H4 (cell line): Measurements from ENCODE around the gene CYP39A1. TPM values are rescaled to one million over a fixed set of nuclear protein-coding genes. Genes with fewer than 3 reads are reported as not detected.

Source experiments
- DNase-seq: peaks from one replicate; pipeline ENCODE4 v3.0.0-alpha.2; 2015; ENCODE audit warnings: low spot score
- total RNA-seq: library from RNA; depleted of rRNA; stranded (reverse); fragments of >200 nt; shearing (Covaris generic); gene quantifications from 2 replicates; pipeline ENCODE4 v1.2.3, GENCODE V29; 2014; rRNA removed

Gene CYP39A1, protein sequence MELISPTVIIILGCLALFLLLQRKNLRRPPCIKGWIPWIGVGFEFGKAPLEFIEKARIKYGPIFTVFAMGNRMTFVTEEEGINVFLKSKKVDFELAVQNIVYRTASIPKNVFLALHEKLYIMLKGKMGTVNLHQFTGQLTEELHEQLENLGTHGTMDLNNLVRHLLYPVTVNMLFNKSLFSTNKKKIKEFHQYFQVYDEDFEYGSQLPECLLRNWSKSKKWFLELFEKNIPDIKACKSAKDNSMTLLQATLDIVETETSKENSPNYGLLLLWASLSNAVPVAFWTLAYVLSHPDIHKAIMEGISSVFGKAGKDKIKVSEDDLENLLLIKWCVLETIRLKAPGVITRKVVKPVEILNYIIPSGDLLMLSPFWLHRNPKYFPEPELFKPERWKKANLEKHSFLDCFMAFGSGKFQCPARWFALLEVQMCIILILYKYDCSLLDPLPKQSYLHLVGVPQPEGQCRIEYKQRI
- 6.6 and 23.3 TPM in 2 replicates for total RNA-seq

DNA sequence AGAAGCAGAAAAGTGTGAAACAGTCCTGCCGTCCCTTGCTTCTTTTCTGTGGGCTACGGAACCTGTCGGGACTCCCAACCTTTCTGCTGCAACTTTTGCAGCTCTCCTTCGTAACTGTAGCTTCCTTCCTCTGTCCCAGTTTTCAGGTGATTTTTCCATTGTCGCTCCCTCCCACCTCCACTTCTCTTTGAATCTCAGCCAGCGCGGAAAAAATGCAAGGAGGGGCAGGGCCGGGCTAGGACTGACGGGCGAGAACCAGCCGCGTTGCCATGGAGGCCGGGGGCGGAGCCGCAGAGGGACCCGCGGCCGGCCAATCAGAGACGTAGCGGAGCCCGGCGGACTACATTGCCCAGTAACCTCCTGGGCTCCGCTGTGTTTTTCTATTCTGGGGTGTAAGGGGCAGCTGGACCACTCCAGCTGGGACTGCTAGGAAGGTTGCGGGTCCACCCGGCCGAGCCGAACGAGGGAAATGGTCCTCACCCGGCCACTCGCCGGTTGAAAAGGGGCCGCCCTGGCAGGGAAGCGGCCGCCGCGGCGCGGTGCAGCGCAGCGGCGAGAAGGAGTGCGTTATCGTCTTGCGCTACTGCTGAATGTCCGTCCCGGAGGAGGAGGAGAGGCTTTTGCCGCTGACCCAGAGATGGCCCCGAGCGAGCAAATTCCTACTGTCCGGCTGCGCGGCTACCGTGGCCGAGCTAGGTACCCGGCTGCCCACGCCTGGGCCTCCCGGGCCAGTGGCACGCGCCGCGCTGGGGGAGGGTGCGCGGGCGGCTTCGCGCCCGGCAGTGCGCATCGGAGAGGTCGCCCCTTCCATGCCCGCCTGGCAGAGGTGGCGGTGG is at the start of gene CYP39A1, which contains the start of gene SLC25A27:
Gene CYP39A1 (minus strand): TSS at position 216 of the 836 bp plus-strand sequence. CDS start 236 bp downstream, outside the sequence.
Gene SLC25A27 (plus strand): TSS at position 373 of the 836 bp plus-strand sequence. CDS start 218 bp downstream, at position 591.
- peak; percentile 92 for DNase-seq

DNA sequence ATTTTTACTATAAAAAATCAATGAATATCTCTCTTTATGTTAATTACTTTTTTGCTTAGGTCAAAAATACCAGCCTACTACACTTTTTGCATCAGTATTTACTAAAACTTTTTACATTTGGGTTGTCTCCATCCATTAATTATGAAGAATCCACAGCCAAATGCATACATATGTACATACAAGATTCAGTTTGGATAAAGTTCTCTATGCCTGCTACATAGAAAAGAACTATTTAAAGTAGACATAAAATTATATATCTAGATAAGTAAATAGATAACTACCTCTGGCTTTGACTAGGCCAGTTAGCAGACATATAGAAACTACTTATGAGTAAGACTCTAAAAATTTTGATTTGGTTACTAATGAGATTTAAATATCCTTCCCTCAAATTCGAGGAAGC is 47.4 kb upstream of the CYP39A1 start:
- no peak for DNase-seq

DNA sequence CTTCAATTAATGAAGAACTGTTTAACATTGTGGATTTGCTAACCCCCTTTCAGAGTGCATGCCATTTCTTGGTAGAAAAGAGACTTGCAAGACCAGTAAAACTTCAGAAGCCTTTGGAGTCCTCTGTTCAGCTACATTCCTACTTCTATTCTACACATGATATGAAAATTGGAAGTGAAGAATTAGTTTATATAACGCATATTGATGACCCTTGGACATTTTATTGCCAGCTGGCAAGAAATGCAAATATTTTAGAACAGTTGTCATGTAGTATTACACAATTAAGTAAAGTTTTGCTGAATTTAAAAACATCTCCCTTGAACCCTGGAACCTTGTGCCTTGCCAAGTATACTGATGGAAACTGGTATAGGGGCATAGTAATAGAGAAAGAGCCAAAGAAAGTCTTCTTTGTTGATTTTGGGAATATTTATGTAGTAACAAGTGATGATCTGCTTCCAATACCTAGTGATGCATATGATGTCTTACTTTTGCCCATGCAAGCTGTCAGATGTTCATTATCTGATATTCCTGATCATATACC is 38.4 kb upstream of the CYP39A1 start:
- no peak for DNase-seq

DNA sequence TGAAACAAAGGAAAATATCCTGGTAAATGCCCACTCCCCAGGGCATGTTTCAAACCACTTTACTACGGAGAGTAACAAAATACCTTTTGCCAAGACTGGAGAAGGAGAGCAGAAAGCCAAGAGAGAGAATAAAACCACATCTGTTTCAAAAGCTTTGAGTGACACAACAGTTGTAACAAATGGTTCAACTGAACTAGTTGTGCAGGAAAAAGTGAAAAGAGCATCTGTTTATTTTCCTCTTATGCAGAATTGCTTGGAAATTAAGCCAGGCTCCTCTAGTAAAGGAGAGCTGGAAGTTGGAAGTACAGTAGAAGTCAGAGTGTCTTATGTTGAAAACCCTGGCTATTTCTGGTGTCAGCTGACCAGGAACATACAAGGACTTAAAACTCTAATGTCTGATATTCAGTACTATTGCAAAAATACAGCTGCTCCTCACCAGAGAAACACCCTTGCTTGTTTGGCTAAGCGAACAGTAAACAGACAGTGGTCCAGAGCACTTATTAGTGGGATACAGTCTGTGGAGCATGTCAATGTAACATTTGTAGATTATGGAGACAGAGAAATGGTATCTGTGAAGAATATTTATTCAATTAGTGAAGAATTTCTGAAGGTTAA is 37.6 kb upstream of the CYP39A1 start:
- no peak for DNase-seq

DNA sequence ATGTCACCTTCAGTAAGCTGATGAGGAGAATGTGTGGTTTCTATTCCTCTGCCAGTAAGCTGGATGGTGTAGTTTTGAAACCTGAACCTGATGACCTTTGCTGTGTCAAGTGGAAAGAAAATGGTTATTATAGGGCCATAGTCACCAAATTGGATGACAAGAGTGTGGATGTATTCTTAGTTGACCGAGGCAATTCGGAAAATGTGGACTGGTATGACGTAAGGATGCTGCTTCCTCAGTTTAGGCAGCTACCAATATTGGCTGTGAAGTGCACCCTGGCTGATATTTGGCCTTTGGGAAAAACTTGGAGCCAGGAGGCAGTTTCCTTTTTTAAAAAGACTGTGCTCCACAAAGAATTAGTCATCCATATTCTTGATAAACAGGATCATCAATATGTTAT is 37.0 kb upstream of the CYP39A1 start:
- no peak for DNase-seq

DNA sequence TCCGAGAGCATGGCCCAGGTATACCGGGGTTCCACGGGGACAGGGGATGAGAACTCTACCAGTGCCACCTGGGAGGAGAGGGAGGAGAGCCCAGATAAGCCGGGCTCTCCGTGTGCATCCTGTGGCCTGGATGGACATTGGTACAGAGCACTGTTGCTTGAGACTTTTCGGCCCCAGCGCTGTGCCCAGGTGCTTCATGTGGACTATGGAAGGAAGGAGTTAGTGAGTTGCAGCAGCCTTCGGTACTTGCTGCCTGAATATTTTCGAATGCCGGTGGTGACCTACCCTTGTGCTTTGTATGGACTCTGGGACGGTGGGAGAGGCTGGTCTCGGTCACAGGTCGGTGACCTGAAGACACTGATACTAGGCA is 36.3 kb upstream of the CYP39A1 start:
- no peak for DNase-seq

DNA sequence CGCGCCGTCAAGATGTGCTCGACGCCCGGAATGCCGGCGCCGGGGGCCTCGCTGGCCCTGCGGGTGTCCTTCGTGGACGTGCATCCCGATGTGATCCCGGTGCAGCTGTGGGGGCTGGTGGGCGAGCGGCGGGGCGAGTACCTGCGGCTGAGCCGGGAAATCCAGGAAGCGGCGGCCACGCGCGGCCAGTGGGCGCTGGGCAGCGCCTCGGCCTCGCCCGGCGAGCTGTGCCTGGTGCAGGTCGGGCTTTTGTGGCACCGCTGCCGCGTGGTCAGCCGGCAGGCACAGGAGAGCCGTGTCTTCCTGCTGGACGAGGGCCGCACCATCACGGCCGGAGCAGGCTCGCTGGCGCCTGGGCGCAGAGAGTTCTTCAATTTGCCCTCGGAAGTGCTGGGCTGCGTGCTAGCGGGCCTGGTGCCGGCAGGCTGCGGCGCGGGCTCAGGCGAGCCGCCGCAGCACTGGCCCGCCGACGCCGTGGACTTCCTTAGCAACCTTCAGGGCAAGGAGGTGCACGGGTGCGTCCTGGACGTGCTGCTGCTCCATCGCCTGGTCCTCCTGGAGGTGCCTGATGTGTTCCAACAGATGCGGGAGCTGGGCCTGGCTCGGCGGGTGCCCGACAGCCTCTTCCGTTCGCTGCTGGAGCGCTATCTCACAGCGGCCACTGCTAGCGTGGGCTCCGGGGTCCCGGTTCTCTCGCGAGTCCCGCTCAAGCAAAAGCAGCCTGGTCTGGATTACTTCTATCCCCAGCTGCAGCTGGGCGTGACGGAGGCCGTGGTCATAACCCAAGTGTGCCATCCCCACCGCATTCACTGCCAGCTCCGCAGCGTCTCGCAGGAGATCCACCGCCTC is 35.7 kb upstream of the CYP39A1 start:
- no peak for DNase-seq

DNA sequence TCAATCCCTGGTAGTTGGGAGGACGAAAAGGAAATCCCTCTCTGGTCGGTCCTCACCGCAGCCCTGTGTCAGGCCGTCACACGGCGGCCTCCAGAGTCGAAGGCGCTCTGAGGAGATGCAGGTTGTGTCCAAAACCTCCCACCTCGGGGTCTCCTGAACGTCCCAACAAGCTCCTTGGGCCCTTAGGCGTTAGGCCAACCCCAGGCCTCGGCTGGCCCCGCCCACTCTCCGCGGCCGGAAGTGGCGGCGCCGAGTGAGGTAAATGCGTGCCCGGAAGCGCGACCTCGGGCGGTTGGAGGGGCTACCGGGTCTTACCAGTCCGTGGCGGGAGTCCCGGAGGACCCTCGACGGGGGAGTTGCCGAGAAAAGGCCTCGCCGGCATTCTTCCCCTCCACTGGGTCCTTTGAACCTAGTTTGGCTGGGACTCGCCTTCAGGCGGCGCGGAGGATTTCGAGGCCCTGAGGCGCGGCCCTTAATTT is 35.0 kb upstream of the CYP39A1 start, which contains the start of gene TDRD6:
Gene TDRD6 (plus strand): TSS at position 267 of the 479 bp plus-strand sequence. CDS start 244 bp downstream, outside the sequence.
- DNase-seq: no peak

DNA sequence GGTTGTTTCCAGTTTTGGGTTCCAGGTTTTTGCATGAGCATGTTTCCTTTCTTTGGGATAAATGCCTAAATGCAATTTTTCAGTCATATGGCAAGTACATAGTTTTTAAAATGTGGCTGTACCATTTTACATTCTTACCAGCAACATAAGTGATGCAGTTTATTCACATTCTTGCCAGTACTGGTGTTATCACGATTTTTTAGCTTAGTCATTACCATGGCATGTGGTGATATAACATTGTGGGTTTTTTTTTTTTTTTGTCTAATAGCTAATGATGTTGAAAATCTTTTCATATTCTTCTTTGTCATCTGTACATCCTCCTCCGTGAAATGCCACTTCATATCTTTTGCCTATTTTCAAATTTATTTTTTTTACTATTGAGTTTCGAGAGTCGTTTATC is 32.2 kb upstream of the CYP39A1 start:
- peak; percentile 30 for DNase-seq

DNA sequence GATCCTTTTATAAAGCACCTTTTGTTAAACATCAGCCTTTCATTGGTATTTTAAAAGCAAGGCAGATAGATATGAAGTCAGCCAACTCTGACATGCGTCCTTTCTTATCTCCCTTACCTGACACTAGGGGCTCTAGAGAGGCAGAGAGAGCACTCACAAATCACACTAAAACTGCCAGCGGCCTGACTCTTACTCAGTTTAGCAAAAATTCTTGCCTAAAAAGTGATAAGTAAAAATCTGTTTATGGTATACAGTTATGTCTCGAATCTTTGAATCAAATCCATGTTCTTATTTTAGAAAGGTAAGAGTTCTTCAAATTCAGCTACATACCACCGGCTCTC is 24.7 kb upstream of the CYP39A1 start:
- no peak for DNase-seq

DNA sequence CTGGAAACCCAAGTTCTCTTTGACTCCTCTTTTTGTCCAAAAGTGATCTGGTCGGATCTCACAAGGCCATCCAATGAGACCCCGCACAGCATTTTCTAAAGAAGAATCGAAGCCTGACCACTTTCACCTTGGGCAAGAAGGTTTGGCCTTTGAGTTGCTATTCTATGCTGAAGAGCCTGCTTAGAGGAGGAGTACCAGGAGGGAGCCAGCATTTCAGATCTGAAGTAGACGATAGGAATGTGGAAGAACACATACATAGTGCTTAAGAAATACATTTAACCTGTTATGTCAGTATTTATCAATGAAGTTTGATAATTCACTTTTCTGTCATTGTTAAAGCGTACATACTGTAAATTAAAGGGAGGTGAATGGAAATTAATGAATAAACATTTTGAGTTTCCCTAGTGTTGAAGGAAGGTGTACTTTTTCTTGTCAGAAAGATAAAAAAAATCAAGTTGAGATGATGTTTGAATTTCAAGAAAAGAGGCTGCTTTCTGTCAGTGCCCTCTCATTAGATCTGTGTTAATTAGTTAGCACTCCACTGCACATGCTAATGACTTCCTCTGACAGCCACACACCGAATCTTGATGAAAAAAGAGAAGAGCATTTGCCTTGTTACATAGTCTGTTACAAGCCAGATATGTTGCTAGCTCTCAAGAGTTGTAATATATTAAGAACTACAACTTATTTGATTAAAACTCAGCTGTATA is 24.1 kb upstream of the CYP39A1 start:
- DNase-seq: no peak

DNA sequence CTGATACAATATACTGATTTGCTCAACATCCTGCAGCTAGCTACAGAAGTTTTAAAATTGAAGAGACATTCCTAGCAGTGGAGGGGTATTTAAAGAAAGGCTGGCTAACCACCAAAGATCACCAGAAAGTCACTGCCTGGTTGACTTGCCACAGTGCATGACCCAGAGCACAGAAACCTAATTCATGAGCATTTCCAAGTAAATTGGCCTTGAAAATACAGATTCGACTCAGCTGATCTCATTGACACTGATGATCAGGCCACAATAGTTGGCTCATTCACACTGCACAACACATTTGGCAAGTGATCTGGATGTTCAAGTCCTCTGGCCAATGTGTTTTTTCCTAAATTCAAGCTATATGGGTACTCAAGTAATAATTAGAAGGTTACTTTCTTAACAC is 21.8 kb upstream of the CYP39A1 start:
- no peak for DNase-seq

DNA sequence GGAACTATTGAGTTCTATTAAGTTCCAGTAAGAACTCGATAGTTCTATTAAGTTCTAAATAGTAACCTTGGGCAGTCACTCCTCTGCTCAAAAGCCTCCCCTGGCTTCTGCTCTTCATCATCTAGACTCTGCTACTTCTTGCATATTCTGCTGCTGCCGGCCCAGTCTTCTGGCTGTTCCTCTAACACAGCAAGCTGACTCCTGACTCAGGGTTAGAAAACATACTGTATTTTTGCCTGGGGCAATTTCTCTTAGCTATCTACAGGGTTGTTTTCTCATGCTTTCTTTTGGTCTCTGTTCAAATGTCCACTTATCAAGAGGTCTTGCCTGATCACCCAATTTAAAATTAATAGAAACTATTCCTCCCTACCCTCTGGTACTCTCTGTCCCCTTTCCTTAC is 14.8 kb upstream of the CYP39A1 start:
- no peak for DNase-seq

DNA sequence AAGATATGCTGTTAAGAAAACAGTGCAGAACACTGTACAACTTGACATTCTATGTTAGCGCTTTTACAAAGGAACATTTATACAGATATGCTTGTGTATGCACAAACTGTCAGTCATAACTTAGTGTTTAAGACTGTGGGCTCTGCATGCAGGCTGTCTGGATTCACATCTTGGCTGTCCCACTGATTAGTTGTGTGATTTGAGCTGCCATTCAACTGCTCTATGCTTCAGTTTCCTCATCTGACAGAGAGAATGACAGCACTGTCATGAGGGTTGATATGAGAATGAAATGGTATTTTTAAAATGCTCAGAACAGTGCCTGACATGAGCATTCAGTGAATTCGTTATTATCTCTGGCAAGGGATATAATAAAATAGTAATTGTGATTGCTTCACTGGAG is 8.9 kb upstream of the CYP39A1 start:
- no peak for DNase-seq

DNA sequence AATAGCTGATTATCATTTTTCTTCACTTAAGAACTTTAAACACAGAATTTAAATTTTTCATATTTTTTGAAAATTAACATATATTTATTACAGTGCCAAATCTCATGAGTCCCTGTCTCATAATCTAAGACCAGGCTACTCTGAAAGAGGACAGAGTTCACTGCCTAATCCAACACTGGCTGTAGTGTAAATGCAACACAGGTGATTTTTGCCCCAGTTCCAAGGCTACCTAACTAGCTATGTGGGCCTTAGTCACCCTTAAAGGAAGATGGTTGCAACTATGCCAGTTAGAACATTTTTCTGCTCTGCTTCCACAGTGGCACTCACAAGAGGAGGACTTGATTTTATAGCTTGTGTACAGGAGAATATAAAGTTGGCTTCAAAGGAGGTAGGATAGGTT is 5.0 kb upstream of the CYP39A1 start:
- no peak for DNase-seq

DNA sequence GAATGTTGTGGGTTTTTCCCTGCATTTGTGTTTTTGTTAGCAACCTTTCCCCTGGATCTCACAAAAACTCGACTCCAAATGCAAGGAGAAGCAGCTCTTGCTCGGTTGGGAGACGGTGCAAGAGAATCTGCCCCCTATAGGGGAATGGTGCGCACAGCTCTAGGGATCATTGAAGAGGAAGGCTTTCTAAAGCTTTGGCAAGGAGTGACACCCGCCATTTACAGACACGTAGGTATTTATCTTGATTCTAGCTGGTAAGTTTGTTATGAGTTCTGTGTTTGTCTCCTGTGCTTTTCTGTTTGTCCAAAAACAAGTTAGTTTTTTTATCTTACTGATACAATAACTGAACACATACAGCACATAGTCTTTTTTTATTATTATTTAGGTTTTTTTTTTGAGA is 3.2 kb upstream of the CYP39A1 start:
- DNase-seq: peak; percentile 33

DNA sequence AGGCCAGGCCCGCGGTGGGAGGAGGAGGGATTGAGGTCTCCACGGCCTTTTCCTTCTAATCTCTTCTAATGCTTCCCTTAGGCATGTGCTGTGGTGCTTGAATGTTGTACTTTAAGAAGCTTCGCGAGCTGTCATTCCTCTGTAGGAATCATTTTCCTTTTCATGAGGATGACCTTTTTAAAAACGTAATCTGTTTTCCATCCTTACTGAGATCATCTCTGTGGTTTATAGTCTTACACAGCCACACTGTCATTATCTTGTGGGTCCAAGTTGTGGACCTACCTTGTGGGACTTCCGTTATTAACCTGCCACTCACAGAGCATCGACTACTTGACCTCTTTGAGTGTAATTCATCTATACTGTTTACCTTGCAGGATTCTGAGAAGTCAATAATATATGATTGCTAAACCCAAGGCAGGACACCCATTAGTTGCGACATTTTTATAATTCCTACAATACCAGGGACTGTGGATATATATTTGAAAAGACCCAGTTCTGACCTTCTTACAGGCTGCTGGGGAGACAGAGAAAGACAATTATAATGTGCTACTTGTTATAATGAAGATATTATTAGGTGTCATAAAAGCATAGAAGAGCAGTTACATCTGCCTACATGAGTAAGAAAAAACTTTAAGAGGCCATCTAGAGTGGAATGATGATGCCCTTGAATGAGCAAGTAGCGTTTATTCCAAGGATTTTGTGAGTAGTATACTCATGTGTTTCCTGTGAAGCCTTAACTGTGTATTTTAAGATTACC is 999 bp upstream of the CYP39A1 start:
- DNase-seq: peak; percentile 6

DNA sequence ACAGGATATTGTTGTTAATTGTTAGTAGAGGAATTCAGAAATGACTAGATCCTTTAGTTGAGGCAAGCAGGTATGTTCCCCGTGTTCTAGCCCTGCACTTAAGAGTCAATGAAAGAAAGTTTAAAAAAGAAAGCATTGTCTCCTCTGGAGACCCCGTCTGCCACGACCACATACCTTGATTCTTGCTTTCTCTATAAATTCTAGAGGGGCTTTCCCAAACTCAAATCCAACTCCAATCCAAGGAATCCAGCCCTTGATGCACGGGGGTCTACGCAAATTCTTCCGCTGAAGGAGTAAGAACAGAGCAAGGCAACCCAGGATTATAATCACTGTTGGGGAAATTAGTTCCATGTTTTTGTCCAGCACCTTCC is 401 bp downstream of the CYP39A1 start:
- DNase-seq: no peak

DNA sequence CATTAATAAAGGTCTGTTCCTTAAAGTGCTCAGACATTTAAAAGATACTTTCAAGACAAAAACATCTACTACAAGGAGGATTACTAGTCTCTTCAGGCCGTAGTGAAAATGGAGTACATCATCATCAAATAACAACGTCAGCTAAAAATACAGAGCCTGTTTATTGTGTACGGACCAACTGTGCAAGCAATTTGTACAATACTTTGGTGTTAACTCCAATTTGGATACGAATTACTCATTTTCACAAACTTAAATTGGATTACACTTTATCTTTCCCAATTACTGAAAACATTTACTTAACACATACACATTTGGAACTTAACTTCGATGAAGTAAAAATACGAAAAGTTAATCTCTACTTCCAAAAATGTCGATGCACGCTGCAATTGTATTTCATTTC is 802 bp downstream of the CYP39A1 start:
- peak; percentile 44 for DNase-seq
